ENCODE results near the gene IDUA.

DNA sequence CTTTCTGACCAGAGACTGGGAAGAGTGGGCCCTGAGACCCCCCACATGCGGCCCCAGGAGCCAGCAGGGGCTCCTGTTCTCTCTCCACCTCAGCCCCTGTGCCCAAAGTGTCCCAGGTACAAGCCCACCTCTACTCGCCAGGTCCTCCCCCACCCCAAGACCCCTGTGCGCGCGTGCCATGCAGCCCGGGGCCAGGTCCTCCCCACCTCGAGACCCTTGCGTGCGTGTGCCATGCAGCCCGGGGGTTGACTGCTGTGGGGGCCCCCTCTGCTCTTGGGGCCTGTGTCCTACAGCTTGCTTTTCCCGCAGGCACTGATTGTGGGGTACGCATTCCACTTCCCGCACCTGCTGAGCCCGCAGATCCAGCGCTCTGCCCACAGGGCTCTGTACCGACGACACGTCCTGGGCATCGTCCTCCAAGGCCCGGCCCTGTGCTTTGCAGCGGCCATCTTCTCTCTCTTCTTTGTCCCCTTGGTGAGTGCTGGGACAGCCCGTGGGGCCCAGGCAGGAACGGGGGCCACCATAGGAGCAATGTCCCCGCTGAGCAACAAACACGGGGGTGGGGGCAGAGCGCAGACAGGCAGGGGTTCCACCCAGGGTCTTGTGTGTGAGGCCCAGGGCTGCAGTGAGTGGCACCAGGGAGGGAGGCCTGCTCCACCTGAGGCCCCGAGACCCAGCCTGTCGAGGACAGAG, 33.8 kb upstream of the IDUA start:
- TF ChIP-seq, protein P1, sequence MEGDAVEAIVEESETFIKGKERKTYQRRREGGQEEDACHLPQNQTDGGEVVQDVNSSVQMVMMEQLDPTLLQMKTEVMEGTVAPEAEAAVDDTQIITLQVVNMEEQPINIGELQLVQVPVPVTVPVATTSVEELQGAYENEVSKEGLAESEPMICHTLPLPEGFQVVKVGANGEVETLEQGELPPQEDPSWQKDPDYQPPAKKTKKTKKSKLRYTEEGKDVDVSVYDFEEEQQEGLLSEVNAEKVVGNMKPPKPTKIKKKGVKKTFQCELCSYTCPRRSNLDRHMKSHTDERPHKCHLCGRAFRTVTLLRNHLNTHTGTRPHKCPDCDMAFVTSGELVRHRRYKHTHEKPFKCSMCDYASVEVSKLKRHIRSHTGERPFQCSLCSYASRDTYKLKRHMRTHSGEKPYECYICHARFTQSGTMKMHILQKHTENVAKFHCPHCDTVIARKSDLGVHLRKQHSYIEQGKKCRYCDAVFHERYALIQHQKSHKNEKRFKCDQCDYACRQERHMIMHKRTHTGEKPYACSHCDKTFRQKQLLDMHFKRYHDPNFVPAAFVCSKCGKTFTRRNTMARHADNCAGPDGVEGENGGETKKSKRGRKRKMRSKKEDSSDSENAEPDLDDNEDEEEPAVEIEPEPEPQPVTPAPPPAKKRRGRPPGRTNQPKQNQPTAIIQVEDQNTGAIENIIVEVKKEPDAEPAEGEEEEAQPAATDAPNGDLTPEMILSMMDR (IDR thresholded peaks at IDR 0.05), result no peak
- TF ChIP-seq POLR2A (IDR thresholded peaks at IDR 0.05), result no peak
